Stimulated activated CD8-positive, alpha-beta memory T cell treated with anti-CD3 and anti-CD28 coated beads, Interleukin-12 subunit alpha, Interleukin-12 subunit beta, amount 100 ng/mL, for 1 hour (primary cell): ENCODE measurements around the gene GPRIN2.
"Not testable (repeated sequence)": the region's sequence is repeated elsewhere in the genome, so short reads cannot be mapped to it uniquely, and the experiment has no call there.

Source experiments
- DNase-seq: peaks from one replicate; pipeline ENCODE4 v3.0.0-alpha.2; 2020; ENCODE audit warnings: low read depth

Gene GPRIN2

DNA sequence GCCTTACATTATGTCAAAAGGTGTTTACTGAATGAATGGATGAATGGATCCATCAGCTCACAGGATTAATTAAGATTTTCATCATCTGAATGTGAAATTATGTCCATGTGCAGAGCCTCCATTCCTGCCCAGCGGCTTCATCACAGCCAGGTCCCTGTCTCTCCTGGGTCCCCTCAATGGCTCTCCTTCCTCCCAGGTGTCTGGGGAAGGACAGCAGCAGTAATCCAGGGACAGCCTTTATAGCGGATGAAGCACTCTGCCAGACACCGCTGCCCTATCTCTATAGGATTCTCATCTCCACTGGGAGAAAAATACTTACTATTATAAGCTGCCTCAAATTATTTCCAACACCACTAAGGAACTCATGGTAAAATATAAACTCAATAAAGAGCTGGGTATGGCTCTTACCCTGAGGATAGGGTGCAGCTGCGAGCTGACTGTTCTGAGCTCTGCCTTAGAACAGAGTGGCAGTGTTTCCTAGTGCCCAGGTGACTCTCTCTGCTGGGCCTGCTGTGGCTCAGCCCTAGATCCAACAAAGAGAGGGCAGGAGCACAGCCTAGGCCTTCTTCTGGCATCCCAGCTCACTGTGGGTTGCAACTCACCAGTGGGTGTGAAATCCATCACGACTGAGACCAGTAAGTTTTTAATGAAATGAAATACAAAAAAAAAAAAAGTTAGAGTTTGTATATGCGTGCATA lies 38.3 kb downstream of the GPRIN2 start:
- DNase-seq: no peak

DNA sequence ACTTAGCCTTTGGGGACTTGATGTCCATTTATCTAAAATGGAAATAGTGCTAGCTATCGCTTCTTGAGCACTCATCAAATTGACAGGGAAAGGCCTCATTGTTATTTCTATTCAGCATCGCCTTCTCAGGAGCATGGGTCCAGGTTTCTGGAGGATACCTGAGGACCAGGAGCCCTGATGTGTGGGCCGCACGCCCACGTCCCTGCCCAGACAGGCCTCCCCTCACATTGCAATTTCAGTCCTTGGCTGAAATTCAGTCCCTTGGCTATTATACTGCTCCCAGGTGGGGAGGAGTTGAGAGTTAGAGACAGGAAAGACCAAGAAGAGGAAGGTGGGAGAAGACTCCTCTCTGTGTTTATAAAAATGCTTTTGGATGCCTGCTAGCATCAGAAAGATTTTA lies 38.9 kb downstream of the GPRIN2 start:
- no peak for DNase-seq

DNA sequence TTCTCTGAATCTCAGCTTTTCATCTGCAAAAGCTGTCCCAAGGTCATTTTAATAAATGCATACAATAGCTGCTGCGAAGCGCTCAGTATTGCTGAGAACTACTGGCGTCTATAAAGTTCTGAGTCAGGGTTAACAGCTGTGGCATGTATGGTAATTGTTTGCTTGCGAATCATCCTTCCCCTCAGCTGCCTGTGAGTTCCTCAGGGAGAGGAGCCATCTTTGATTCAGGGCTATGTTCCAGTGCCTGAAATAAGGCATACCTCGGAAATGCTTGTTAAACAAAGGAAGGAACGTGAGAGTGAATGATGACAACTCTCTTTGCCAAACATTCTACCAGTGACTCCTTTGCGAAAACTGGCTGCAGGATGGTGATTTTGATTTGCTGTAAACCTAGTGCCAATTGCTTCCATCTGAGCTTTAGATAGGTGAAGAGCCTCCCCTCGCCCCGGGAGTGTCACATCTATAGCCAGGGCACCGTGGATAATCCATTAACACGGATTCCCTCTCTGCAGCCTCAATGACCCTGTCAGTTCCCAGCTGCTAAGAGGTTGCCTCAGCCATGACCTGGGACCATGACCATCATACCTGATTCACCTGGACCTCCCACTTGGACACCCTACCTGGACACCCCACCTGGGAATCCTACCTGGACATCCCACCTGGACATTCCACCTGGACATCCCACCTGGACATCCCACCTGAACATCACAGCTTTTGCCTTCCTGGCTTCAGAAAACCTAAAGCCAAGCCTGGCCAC lies 39.6 kb downstream of the GPRIN2 start:
- no peak for DNase-seq

DNA sequence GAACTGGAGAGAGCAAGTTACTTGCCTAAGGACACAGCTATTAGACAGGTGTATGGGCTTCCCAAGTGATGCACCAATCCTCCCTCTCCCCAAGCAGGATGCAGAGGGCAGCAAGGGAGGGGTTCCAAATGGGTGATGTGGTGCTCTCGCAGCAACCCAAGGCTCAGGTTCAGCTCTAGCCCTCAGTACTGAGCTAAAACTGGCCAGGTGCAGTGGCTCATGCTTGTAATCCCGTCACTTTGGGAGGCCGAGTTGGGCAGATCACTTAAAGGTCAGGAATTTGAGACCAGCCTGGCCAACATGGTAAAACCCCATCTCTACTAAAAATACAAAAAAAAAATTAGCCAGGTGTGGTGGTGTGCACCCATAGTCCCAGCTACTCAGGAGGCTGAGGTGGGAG lies 40.7 kb downstream of the GPRIN2 start:
- DNase-seq: no peak

DNA sequence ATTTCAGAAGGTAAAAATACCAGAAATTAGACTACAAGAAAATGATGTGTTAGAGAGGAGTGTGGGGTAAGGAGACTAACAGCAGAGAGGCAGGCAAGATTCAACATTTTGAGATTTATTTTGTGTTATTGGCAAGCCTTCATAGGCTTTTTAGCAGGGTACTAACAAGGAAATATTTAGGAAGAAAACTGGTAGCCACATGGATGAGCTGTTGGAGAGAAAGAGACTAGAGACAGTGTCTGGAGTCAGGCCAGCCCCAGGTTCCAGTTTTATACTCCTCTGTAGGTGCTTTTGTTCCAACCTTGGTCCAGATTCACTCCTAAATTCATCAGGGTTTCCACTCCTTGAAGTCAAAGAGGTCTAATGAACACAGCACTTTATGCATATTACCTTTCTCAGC lies 41.1 kb downstream of the GPRIN2 start:
- no peak for DNase-seq

DNA sequence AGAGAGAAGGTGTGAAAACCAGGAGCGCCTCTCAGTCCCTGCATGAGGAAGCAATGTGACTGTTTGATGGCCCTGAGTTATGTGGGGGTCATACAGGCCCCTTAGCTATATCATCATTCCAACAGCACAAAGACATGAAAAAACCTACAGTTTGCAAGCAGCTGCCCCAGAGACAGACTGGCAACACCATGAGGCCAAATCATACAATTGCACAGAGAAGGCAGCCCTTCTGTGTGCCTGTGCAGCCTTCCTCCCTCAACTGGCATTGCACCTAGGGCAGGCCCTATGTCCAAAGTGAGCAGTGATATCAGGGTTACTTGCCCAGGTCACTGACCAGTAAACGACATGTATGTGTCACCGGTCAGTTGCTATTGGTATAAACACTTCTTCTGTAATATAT lies 41.6 kb downstream of the GPRIN2 start:
- no peak for DNase-seq

DNA sequence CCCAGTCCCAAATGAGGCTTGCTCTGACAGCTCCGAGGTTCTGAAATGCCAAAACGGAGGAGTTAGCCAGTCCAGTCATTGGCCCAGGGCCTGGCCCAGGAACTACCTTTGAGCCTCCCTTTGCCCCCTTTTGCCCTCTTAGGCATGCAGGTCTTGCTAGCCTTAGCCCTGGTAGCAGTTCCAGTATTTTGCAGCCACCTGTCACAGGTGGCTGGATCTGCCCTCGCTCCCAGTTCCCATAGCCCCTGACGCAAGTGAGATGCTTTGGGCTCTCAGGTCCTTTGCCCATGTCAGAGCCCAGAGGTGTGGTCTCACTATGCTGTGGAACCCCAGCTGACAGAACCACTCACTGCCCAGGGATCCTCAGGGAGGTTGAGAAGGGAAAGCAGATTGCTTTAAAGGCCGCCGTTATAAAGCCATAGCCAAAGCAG lies 42.0 kb downstream of the GPRIN2 start:
- DNase-seq: no peak

DNA sequence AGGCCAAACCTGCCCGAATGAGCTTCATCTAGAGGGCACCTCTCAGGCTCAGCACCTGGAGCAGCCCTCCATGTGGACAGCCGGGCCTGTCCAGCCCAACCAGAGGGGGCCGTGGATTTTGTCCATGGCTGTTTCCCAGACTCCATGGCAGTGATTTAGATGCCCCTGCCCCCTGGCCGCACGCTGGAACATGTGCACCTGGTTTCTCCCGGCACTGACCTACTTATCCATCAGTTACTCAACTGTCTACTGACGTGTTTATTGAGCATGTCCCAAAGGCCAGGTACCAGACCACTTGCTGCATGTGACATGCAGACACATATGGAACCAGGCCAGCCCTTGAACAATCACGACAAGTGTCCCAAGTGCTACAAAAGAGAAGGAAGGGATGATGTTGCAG lies 43.1 kb downstream of the GPRIN2 start:
- DNase-seq: not testable (repeated sequence)

DNA sequence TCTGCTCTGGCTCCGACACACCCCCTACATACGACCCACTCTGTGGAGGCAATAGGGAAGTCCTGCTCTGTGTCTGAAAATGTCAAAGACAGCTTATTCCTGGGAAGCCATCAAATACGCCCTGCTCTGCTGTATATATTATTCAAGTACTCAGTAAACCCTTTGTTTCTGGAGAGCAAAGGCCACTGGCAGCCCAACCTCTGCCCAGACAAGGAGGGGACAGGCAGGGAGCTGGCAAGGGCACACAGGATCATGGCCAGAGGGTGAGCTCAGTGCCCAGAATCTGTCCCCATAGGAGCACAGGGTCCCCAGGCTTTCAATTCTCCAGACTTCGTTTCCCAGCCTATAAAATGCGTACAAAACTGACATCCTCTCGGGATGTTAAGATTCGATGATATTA lies 43.7 kb downstream of the GPRIN2 start:
- DNase-seq: not testable (repeated sequence)

DNA sequence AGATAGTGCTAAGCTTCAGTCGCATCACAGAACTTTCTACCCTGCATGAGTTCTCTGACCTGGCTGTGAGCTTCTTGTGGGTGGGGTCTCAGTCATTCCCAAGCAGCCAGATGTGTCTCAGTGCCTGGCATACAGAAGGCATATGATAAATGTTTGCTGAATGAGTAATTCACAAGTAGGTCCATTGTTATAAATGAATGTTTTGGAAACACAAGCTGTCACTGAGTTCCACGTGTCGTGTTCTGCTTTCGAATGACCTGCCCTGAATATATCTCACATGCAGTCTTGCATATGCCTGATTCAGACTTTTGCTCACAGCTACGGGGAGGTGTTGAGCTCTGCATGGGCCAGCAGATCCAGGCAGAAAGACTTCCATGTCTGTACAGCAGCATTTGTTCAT lies 44.5 kb downstream of the GPRIN2 start:
- DNase-seq: not testable (repeated sequence)
